CD4-positive, alpha-beta T cell (primary cell): Measurements from ENCODE around the gene MACROD2. TPM values are rescaled to one million over a fixed set of nuclear protein-coding genes. Genes with fewer than 3 reads are reported as not detected.

Experiments used
- ATAC-seq: fragments of 200-7000 bp; cut with Tn5 transposase; one replicate; pipeline ENCODE4 v1.10.0; 2022; ENCODE audit warnings: mild to moderate bottlenecking; ENCODE audit not compliant: poor library complexity
- CTCF ChIA-PET: fragments of 350-600 bp; sonication (Branson Sonifier 250); formaldehyde crosslinking; loops from one replicate; lab custom pipeline; 2021; ENCODE audit warnings: antibody characterized with exemption, inconsistent platforms; lab: Charles Lee
- POLR2A ChIA-PET: fragments of 350-600 bp; sonication (Branson Sonifier 250); formaldehyde crosslinking; loops from one replicate; lab custom pipeline; 2021; ENCODE audit warnings: antibody characterized with exemption, inconsistent platforms; lab: Charles Lee
- DNase-seq, 14 experiments: peaks; one replicate each; pipeline ENCODE4 v3.0.0-alpha.2; 2013 to 2020; ENCODE audit warnings: mixed read lengths in 2 of 14
- H3K27ac ChIP-seq, 2 donors: one replicate each; pipeline versions ENCODE4 v1.5.1 to v1.7.0; 2013; ENCODE audit warnings: low read length in 2 of 2, low read depth in 1 of 2, mild to moderate bottlenecking in 1 of 2
- H3K27me3 ChIP-seq, 2 experiments: 1 replicate in 1 of 2; 2 replicates in 1 of 2; pipeline versions ENCODE4 v1.6.1 to v1.7.0; 2013; ENCODE audit warnings: low read length in 2 of 2, control low read depth in 1 of 2, mild to moderate bottlenecking in 1 of 2, moderate library complexity in 1 of 2; ENCODE audit not compliant: insufficient read depth in 2 of 2, control insufficient read depth in 1 of 2
- H3K36me3 ChIP-seq: one replicate; pipeline ENCODE4 v1.6.1; 2013; ENCODE audit warnings: low read length, control low read depth; ENCODE audit not compliant: insufficient read depth
- H3K4me1 ChIP-seq: one replicate; pipeline ENCODE4 v1.6.1; 2013; ENCODE audit warnings: low read length, control low read depth; ENCODE audit not compliant: insufficient read depth
- H3K4me3 ChIP-seq: one replicate; pipeline ENCODE4 v1.5.1; 2013; ENCODE audit warnings: mild to moderate bottlenecking, low read length, moderate library complexity
- H3K9me3 ChIP-seq, 2 experiments: 1 replicate in 1 of 2; 2 replicates in 1 of 2; pipeline versions ENCODE4 v1.6.1 to v1.7.0; 2013; ENCODE audit warnings: low read length in 2 of 2, mild to moderate bottlenecking in 2 of 2, control low read depth in 1 of 2, moderate library complexity in 1 of 2; ENCODE audit not compliant: control insufficient read depth in 1 of 2, insufficient read depth in 1 of 2
- H3K27ac Mint-ChIP-seq: one replicate; pipeline ENCODE4 v1.8.0; 2020; ENCODE audit warnings: mixed read lengths
- H3K27me3 Mint-ChIP-seq: one replicate; pipeline ENCODE4 v1.8.0; 2021; ENCODE audit warnings: mixed read lengths
- H3K36me3 Mint-ChIP-seq: one replicate; pipeline ENCODE4 v1.8.0; 2021; ENCODE audit warnings: low read depth, mixed read lengths
- H3K4me1 Mint-ChIP-seq: one replicate; pipeline ENCODE4 v1.8.0; 2021; ENCODE audit warnings: low read depth, mixed read lengths
- H3K4me3 Mint-ChIP-seq: one replicate; pipeline ENCODE4 v1.8.0; 2020; ENCODE audit warnings: mild to moderate bottlenecking, mixed read lengths
- H3K9me3 Mint-ChIP-seq: one replicate; pipeline ENCODE4 v1.8.0; 2020; ENCODE audit warnings: mixed read lengths
- CTCF ChIP-seq: fragments of 200-600 bp; IDR thresholded peaks from one replicate; pipeline ENCODE4 v1.8.0; 2022; ENCODE audit warnings: antibody characterized with exemption, mild to moderate bottlenecking
- intact Hi-C, 2 experiments: fragments of 100-400 bp; cut with DNase I in 1 of 2; cut with micrococcal nuclease in 1 of 2; formaldehyde crosslinking; loops; one replicate each; pipeline versions ENCODE4 v1.15.1 to v1.9.0; 2023 to 2025; cut with DNase I, micrococcal nuclease
- total RNA-seq, 174 experiments: library from RNA in 2 of 174; stranded (reverse) in 2 of 174; gene quantifications; one replicate each; pipeline ENCODE4 v1.2.3 and lab custom pipeline; 2021 to 2026

Gene MACROD2
- total RNA-seq, 2 experiments from 2014 or later: not detected

- ChIA-PET POLR2A (no interaction called here), CTCF (no interaction called here)
- intact Hi-C loops: no loop called here
- H3K4me1 ChIP-seq: no peaks in the 10 kb centered on the region
- no peaks in the 10 kb centered on the region for H3K9me3 Mint-ChIP-seq
- ATAC-seq: no peak
- no peaks in the 10 kb centered on the region for H3K27me3 Mint-ChIP-seq
- no peak overlapping the region for H3K4me3 ChIP-seq
- no peaks in the 10 kb centered on the region for H3K36me3 ChIP-seq
- no peak for DNase-seq
- no peak overlapping the region for H3K4me3 Mint-ChIP-seq
- peaks cover 0 to 5% of the 10 kb centered on the region in 2 experiments for H3K9me3 ChIP-seq
- H3K27ac Mint-ChIP-seq: no peak overlapping the region
- no peaks in the 10 kb centered on the region for H3K36me3 Mint-ChIP-seq
- H3K4me1 Mint-ChIP-seq: no peaks in the 10 kb centered on the region
- no peaks in the 10 kb centered on the region for H3K27me3 ChIP-seq
- H3K27ac ChIP-seq: no peak overlapping the region
- no peak for TF ChIP-seq CTCF
These were observed 865.1 kb downstream of the MACROD2 start for GRCh38 chr20:14860410-14860814.

- no peak for TF ChIP-seq CTCF
- Histone ChIP-seq H3K4me1 (no peaks in the 10 kb centered on the region), H3K27me3 (no peaks in the 10 kb centered on the region), H3K27ac (no peak overlapping the region), H3K9me3 (peaks cover 0 to 5% of the 10 kb centered on the region in 2 experiments), H3K36me3 (no peaks in the 10 kb centered on the region), H3K4me3 (no peak overlapping the region)
- DNase-seq (no peak), ATAC-seq (no peak)
- no peaks in the 10 kb centered on the region for H3K27me3 Mint-ChIP-seq
- no peaks in the 10 kb centered on the region for H3K9me3 Mint-ChIP-seq
- no peaks in the 10 kb centered on the region for H3K4me1 Mint-ChIP-seq
- POLR2A ChIA-PET: no interaction called here
- no peak overlapping the region for H3K27ac Mint-ChIP-seq
- H3K36me3 Mint-ChIP-seq: no peaks in the 10 kb centered on the region
- CTCF ChIA-PET: no interaction called here
- intact Hi-C loops: no loop called here
- no peak overlapping the region for H3K4me3 Mint-ChIP-seq
These were observed 865.8 kb downstream of the MACROD2 start for GRCh38 chr20:14861028-14861699.

- no peak for TF ChIP-seq CTCF
- Mint-ChIP-seq H3K36me3 (no peaks in the 10 kb centered on the region), H3K9me3 (no peaks in the 10 kb centered on the region), H3K4me3 (no peak overlapping the region), H3K4me1 (no peaks in the 10 kb centered on the region), H3K27ac (no peak overlapping the region), H3K27me3 (no peaks in the 10 kb centered on the region)
- Histone ChIP-seq H3K27me3 (no peaks in the 10 kb centered on the region), H3K36me3 (no peaks in the 10 kb centered on the region), H3K27ac (no peak overlapping the region), H3K4me1 (no peaks in the 10 kb centered on the region), H3K9me3 (no peaks in the 10 kb centered on the region), H3K4me3 (no peak overlapping the region)
- intact Hi-C loops: no loop called here
- ATAC-seq (no peak), DNase-seq (no peak)
- ChIA-PET CTCF (interaction anchor here (1.2 kb wide), 1 partner anchor 13 kb away, joined by 4 read pairs; no protein-coding TSS in a partner anchor), POLR2A (no interaction called here)
These were observed 869.9 kb downstream of the MACROD2 start for GRCh38 chr20:14865169-14865568.
